MCF 10A (cell line): ENCODE data around the gene THSD7B. TPM values are rescaled to one million over a fixed set of nuclear protein-coding genes. Genes with fewer than 3 reads are reported as not detected.

Source experiments
- BruUV-seq: library from RNA; stranded (reverse); fragments of 400-500 nt; replicated peaks from 2 replicates; lab custom pipeline; 2021; lab: Mats Ljungman, UMichigan
- CTCF ChIA-PET: fragments of 300-600 bp; sonication (Branson Sonifier 250); formaldehyde crosslinking; extraction: SDS; loops from one replicate; lab custom pipeline; 2021; ENCODE audit warnings: antibody characterized with exemption, inconsistent platforms; lab: Yijun Ruan, JAX
- POLR2A ChIA-PET: fragments of 300-600, 350-650 bp; sonication (Branson Sonifier 250); formaldehyde crosslinking; extraction: SDS; loops from one replicate; lab custom pipeline; 2020; ENCODE audit warnings: antibody characterized with exemption, inconsistent platforms; lab: Yijun Ruan, JAX
- DNase-seq: peaks from one replicate; pipeline ENCODE4 v3.0.0-alpha.2; 2018; ENCODE audit not compliant: unreplicated experiment
- H3K27ac Mint-ChIP-seq: one replicate; pipeline ENCODE4 v1.8.0; 2022; ENCODE audit warnings: mild to moderate bottlenecking, low read depth, mixed read lengths; ENCODE audit not compliant: unreplicated experiment
- H3K27me3 Mint-ChIP-seq: one replicate; pipeline ENCODE4 v1.8.0; 2022; ENCODE audit warnings: mixed read lengths; ENCODE audit not compliant: insufficient read depth, unreplicated experiment
- H3K36me3 Mint-ChIP-seq: one replicate; pipeline ENCODE4 v1.8.0; 2022; ENCODE audit warnings: mild to moderate bottlenecking, moderate library complexity, mixed read lengths; ENCODE audit not compliant: insufficient read depth, unreplicated experiment
- H3K4me1 Mint-ChIP-seq: one replicate; pipeline ENCODE4 v1.8.0; 2022; ENCODE audit warnings: mixed read lengths; ENCODE audit not compliant: insufficient read depth, unreplicated experiment
- H3K4me3 Mint-ChIP-seq: one replicate; pipeline ENCODE4 v1.8.0; 2022; ENCODE audit warnings: mild to moderate bottlenecking, moderate library complexity, mixed read lengths; ENCODE audit not compliant: unreplicated experiment
- H3K9me3 Mint-ChIP-seq: one replicate; pipeline ENCODE4 v1.8.0; 2022; ENCODE audit warnings: mixed read lengths; ENCODE audit not compliant: unreplicated experiment
- intact Hi-C: fragments of 100-400 bp; cut with micrococcal nuclease; formaldehyde crosslinking; loops from 2 replicates; pipeline ENCODE4 v1.14.1; 2022
- total RNA-seq: library from RNA; stranded (reverse); gene quantifications from 2 replicates; pipeline ENCODE4 v1.2.3, GENCODE V29; 2022
- TF ChIP-seq, protein P1 (sequence below): fragments of 200-600 bp; IDR thresholded peaks from one replicate; pipeline ENCODE4 v1.8.0; 2022; ENCODE audit warnings: antibody characterized with exemption, mild to moderate bottlenecking; ENCODE audit not compliant: unreplicated experiment

The THSD7B gene
- total RNA-seq, 1 experiment from 2014 or later = not detected

DNA sequence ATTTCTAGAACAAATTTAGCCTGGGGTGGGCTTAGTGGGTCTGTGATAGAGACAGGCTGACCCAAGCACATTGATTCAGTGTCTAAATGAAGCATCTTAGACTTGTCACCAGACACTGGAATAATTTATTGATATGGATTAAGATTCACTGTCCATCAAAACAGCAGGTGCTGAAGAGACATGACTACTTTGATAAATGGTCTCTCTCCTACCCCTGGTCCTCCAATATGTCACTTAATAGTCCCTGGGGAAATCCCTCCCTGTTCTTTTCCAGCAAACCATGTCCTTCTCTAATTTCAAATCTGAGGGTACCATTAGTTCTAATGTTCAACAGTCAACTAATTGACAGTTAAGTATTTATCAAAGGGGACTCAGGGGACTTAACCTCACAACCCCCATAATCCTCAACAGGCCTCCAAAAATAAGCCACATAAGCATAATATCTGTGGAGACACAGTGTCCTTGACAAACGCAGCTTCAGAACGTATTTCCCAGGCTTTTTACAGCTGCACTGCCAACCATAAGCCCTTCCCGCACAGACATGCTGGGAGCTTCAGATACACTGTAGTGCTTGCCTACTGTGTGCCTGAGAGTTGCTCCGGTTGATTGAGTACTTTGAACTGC lies 391.0 kb downstream of the THSD7B start:
- H3K9me3 Mint-ChIP-seq = no peaks in the 10 kb centered on the region
- POLR2A ChIA-PET = interaction anchor here (0.7 to 1.6 kb wide), 3 partner anchors 10 to 27 kb away, joined by 3 to 4 read pairs (median 3); no protein-coding TSS in a partner anchor
- no peak overlapping the region for H3K27ac Mint-ChIP-seq
- DNase-seq = no peak
- intact Hi-C loops = no loop called here
- no peaks in the 10 kb centered on the region for H3K36me3 Mint-ChIP-seq
- peaks cover 16% of the 10 kb centered on the region for H3K4me1 Mint-ChIP-seq
- H3K4me3 Mint-ChIP-seq = no peak overlapping the region
- CTCF ChIA-PET = interaction anchor here (0.6 to 0.9 kb wide), 4 partner anchors 13 to 222 kb away, joined by 3 read pairs; no protein-coding TSS in a partner anchor
- BruUV-seq = no TSS peak
- TF ChIP-seq, protein P1, sequence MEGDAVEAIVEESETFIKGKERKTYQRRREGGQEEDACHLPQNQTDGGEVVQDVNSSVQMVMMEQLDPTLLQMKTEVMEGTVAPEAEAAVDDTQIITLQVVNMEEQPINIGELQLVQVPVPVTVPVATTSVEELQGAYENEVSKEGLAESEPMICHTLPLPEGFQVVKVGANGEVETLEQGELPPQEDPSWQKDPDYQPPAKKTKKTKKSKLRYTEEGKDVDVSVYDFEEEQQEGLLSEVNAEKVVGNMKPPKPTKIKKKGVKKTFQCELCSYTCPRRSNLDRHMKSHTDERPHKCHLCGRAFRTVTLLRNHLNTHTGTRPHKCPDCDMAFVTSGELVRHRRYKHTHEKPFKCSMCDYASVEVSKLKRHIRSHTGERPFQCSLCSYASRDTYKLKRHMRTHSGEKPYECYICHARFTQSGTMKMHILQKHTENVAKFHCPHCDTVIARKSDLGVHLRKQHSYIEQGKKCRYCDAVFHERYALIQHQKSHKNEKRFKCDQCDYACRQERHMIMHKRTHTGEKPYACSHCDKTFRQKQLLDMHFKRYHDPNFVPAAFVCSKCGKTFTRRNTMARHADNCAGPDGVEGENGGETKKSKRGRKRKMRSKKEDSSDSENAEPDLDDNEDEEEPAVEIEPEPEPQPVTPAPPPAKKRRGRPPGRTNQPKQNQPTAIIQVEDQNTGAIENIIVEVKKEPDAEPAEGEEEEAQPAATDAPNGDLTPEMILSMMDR = no peak
- no peaks in the 10 kb centered on the region for H3K27me3 Mint-ChIP-seq

DNA sequence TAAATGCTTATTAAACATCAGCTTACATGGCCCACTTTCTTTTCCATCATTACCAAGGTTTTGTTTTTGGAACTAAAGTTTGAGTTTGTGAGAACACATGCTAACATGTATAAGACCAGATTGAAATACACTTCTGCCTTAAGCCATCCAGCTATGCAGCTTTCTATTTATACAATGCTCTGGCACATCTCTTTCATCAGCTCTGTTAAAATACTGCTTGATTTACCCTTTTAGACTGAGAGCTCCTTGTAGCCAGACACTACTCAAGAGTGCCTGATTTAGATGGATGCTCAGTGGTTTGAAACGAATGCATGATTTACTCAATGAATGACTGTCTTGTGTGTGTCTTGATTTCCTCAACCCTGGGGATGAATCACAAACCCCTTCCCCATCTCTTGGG lies 392.5 kb downstream of the THSD7B start:
- Mint-ChIP-seq H3K27ac (peak overlapping the region; percentile 64), H3K4me3 (no peak overlapping the region), H3K4me1 (peaks cover 16% of the 10 kb centered on the region), H3K36me3 (no peaks in the 10 kb centered on the region), H3K27me3 (no peaks in the 10 kb centered on the region), H3K9me3 (peaks cover under 1% of the 10 kb centered on the region)
- BruUV-seq = no TSS peak
- no peak for DNase-seq
- ChIA-PET POLR2A (interaction anchor here (1.0 kb wide), 1 partner anchor 11 kb away, joined by 3 read pairs; no protein-coding TSS in a partner anchor), CTCF (no interaction called here)
- intact Hi-C loops = no loop called here
- TF ChIP-seq, protein P1 = no peak

DNA sequence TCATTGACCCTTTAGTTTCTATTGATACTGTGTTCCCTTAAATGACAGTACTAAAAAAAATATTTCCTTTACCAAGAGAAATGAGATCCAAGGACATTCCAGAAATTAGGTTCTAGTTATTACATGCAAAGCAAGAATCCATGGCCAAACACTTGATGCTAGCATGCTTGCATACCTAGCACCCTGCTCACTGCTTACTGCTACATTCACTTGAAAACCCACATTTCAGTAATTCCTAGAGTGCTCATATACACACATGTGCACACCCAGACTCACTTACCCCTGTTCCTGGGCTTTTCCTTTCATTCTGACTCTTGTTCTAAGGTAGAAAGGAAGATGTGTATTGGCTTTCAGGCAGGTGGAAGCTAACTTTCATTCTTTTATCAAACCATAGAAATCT lies 395.9 kb downstream of the THSD7B start:
- DNase-seq = no peak
- CTCF ChIA-PET = interaction anchor here (0.6 to 1.7 kb wide), 2 partner anchors 9 to 185 kb away, joined by 3 read pairs; no protein-coding TSS in a partner anchor
- peaks cover 14% of the 10 kb centered on the region for H3K9me3 Mint-ChIP-seq
- no peak overlapping the region for H3K4me3 Mint-ChIP-seq
- no TSS peak for BruUV-seq
- H3K36me3 Mint-ChIP-seq = no peaks in the 10 kb centered on the region
- intact Hi-C loops = loop anchor here (10.0 kb wide), 1 partner anchor 304 kb away; no protein-coding TSS in a partner anchor
- TF ChIP-seq, protein P1 = no peak
- POLR2A ChIA-PET = no interaction called here
- H3K27me3 Mint-ChIP-seq = no peaks in the 10 kb centered on the region
- H3K4me1 Mint-ChIP-seq = no peaks in the 10 kb centered on the region
- H3K27ac Mint-ChIP-seq = no peak overlapping the region

DNA sequence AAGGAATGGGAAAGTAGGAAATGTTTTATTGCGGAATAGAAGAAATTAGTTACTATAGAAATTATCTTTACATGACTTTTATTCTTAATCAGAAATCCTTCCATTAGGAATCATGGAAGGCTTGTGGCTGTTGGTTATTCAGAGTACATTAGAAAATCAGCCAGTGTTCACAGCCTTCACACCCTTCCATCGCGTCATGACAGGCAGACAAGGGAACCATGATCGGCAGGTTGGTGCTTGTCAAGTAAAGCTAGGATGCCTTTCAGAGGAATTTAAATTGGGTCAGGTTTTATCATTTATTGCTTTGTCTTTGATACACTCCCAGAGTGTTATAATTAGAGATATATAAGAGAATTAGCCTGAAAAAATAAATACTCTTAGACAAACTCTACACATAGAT lies 400.6 kb downstream of the THSD7B start:
- Mint-ChIP-seq H3K4me1 (peaks cover 21% of the 10 kb centered on the region), H3K9me3 (peaks cover 14% of the 10 kb centered on the region), H3K4me3 (no peak overlapping the region), H3K36me3 (peaks cover 8% of the 10 kb centered on the region), H3K27ac (no peak overlapping the region), H3K27me3 (no peaks in the 10 kb centered on the region)
- TF ChIP-seq, protein P1 = no peak
- intact Hi-C loops = loop anchor here (10.0 kb wide), 1 partner anchor 299 kb away; no protein-coding TSS in a partner anchor
- no TSS peak for BruUV-seq
- ChIA-PET CTCF (interaction anchor here (0.7 to 0.8 kb wide), 2 partner anchors 122 to 672 kb away, joined by 3 to 4 read pairs; no protein-coding TSS in a partner anchor), POLR2A (interaction anchor here (1.0 kb wide), 1 partner anchor 10 kb away, joined by 4 read pairs; no protein-coding TSS in a partner anchor)
- DNase-seq = peak; percentile 33
